Brain microvascular endothelial cell (primary cell): ENCODE measurements around the gene ADAM12.

Experiments
- DNase-seq: peaks from one replicate; pipeline ENCODE4 v3.0.0-alpha.2; 2020
- H3K27ac ChIP-seq: fragments of 250-450 bp; sonication (Bioruptor Pico); 2 replicates; pipeline ENCODE4 v1.5.1; 2020; ENCODE audit warnings: mild to moderate bottlenecking, moderate library complexity
- H3K27me3 ChIP-seq: fragments of 250-450 bp; sonication (Bioruptor Pico); replicated peaks from 2 replicates; pipeline ENCODE4 v1.5.1; 2020; ENCODE audit warnings: mild to moderate bottlenecking
- H3K36me3 ChIP-seq: fragments of 250-450 bp; sonication (Bioruptor Pico); replicated peaks from 2 replicates; pipeline ENCODE4 v1.5.1; 2020; ENCODE audit warnings: mild to moderate bottlenecking
- H3K4me3 ChIP-seq: 2 replicates; pipeline ENCODE4 v1.5.1; 2011; ENCODE audit warnings: low read depth, mild to moderate bottlenecking, control low read depth, low read length, moderate library complexity
- CTCF ChIP-seq: IDR thresholded peaks from 2 replicates; pipeline ENCODE4 v1.5.1; 2011; ENCODE audit warnings: low read depth, mild to moderate bottlenecking, moderate library complexity, low read length, control low read depth, inconsistent platforms; ENCODE audit errors: missing control alignments
- in situ Hi-C: cut with HindIII; loops from 2 replicates; pipeline ENCODE4 v1.10.0; 2017; ENCODE audit warnings: low sequenced_read_pairs, low pct_ligation_motif_present

Gene ADAM12

GRCh38 chr10:126135941-126136595, 252.2 kb downstream of the ADAM12 start:
- H3K27me3 ChIP-seq, result no peaks in the 10 kb centered on the region
- DNase-seq, result no peak

GRCh38 chr10:126135177-126135576, 253.1 kb downstream of the ADAM12 start:
- DNase-seq, result no peak
- Histone ChIP-seq H3K27ac (no peak overlapping the region), H3K27me3 (no peaks in the 10 kb centered on the region), H3K4me3 (no peak overlapping the region), H3K36me3 (no peaks in the 10 kb centered on the region)
- in situ Hi-C loops, result no loop called here
- peak; percentile 46 for TF ChIP-seq CTCF

More at GRCh38 chr10:126135941-126136595, 252.2 kb downstream of the ADAM12 start:
- in situ Hi-C loops, result no loop called here
- TF ChIP-seq CTCF, result no peak
- no peaks in the 10 kb centered on the region for H3K36me3 ChIP-seq
- H3K4me3 ChIP-seq, result no peak overlapping the region
- H3K27ac ChIP-seq, result no peak overlapping the region

GRCh38 chr10:126133906-126134656, 254.2 kb downstream of the ADAM12 start:
- no peak for TF ChIP-seq CTCF
- DNase-seq, result peak; percentile 46
- Histone ChIP-seq H3K36me3 (no peaks in the 10 kb centered on the region), H3K4me3 (no peak overlapping the region), H3K27me3 (no peaks in the 10 kb centered on the region), H3K27ac (peak overlapping the region; percentile 12)
- in situ Hi-C loops, result no loop called here

DNA sequence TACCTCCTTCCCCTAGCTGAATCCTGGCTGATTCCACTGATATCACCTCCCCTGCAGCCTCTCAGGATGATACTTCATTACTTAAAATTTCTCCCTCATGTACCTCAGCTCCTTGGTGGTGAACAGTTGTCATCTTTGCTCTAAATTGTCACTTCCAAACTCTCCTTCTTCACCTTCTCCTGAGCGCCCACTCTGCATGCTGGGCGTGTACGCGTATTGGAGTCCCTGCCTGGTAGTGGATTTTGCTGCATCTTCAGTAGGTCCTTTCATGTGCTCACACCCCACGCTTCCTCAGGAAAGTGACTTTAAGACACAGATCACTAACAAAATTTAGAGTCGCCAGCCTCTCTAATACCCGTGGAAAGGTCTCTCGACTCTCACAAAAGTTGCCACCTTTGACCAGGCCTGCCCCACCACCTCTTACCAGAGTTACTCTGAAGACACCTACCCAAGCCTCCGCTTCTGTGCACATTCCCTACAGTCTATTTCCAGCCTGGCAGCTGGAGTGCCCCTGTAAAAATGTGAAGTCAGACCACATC, 255.1 kb downstream of the ADAM12 start:
- in situ Hi-C loops, result no loop called here
- Histone ChIP-seq H3K27ac (no peak overlapping the region), H3K27me3 (no peaks in the 10 kb centered on the region), H3K4me3 (no peak overlapping the region), H3K36me3 (no peaks in the 10 kb centered on the region)
- no peak for DNase-seq
- no peak for TF ChIP-seq CTCF

GRCh38 chr10:126131341-126131740, 256.9 kb downstream of the ADAM12 start:
- DNase-seq, result no peak
- Histone ChIP-seq H3K36me3 (no peaks in the 10 kb centered on the region), H3K27ac (no peak overlapping the region), H3K27me3 (no peaks in the 10 kb centered on the region), H3K4me3 (no peak overlapping the region)
- in situ Hi-C loops, result no loop called here
- TF ChIP-seq CTCF, result no peak
